ENCODE data around the gene NKAP.
A peak's percentile ranks its signal among the peaks of the same experiment; 100 is the strongest.
"Not testable (repeated sequence)": the region's sequence is repeated elsewhere in the genome, so short reads cannot be mapped to it uniquely, and the experiment has no call there.

Gene NKAP

GRCh38 chrX:119935215-119935874 is 8.2 kb downstream of the NKAP start:
- no peak for DNase-seq

- DNase-seq, result not testable (repeated sequence)
These were observed 21.2 kb downstream of the NKAP start for GRCh38 chrX:119922391-119922790.

- DNase-seq, result no peak
These were observed 23.5 kb downstream of the NKAP start for GRCh38 chrX:119919835-119920585.

GRCh38 chrX:119917877-119918276 is 25.7 kb downstream of the NKAP start:
- no peak for DNase-seq

- no peak for DNase-seq
These were observed 27.2 kb downstream of the NKAP start for GRCh38 chrX:119916310-119916709.

GRCh38 chrX:119900976-119901375 is 42.6 kb downstream of the NKAP start:
- DNase-seq, result no peak

GRCh38 chrX:119899125-119899524 is 44.4 kb downstream of the NKAP start:
- no peak for DNase-seq

GRCh38 chrX:119895843-119896326 is 47.7 kb downstream of the NKAP start, which contains the start of gene AKAP14:
AKAP14 (plus strand) TSS chrX:119895893; CDS start chrX:119903224, 7,331 bp downstream.
- DNase-seq, result no peak

- DNase-seq, result not testable (repeated sequence)
These were observed 51.4 kb downstream of the NKAP start for GRCh38 chrX:119891961-119892692.

- not testable (repeated sequence) for DNase-seq
These were observed 52.9 kb downstream of the NKAP start for GRCh38 chrX:119890626-119891025.

- DNase-seq, result no peak
These were observed 55.7 kb downstream of the NKAP start for GRCh38 chrX:119887721-119888425.

GRCh38 chrX:119885554-119886428 is 57.8 kb downstream of the NKAP start:
- no peak for DNase-seq

- DNase-seq, result peak; percentile 25
These were observed 62.8 kb downstream of the NKAP start for GRCh38 chrX:119880552-119881437.

GRCh38 chrX:119880076-119880475 is 63.5 kb downstream of the NKAP start:
- DNase-seq, result peak; percentile 9

GRCh38 chrX:119878740-119879139 is 64.8 kb downstream of the NKAP start:
- DNase-seq, result no peak

GRCh38 chrX:119871599-119872395 is 71.8 kb downstream of the NKAP start, which contains the start of the genes NDUFA1 and RNF113A:
NDUFA1 (plus strand) TSS chrX:119871832; CDS start chrX:119871912, 80 bp downstream.
RNF113A (minus strand) TSS chrX:119871733; CDS start chrX:119871613, 120 bp downstream.
- peak; percentile 87 for DNase-seq

GRCh38 chrX:119871245-119871598 is 72.3 kb downstream of the NKAP start:
- no peak for DNase-seq
